HG02798 (cell line): ENCODE data around the gene PDPR.
"Not testable (repeated sequence)": the region's sequence is repeated elsewhere in the genome, so short reads cannot be mapped to it uniquely, and the experiment has no call there.

Experiments
- ATAC-seq: cut with Tn5 transposase; IDR thresholded peaks from one replicate; pipeline ENCODE4 v1.9.1; 2021; ENCODE audit warnings: mild to moderate bottlenecking; ENCODE audit not compliant: unreplicated experiment, poor library complexity

The PDPR gene

GRCh38 chr16:70204010-70204409 lies 89.9 kb downstream of the PDPR start:
- ATAC-seq = not testable (repeated sequence)

GRCh38 chr16:70204668-70205405 lies 90.7 kb downstream of the PDPR start:
- ATAC-seq = not testable (repeated sequence)

- ATAC-seq = not testable (repeated sequence)
These were observed 92.2 kb downstream of the PDPR start for GRCh38 chr16:70206382-70206781.
